Testis (tissue), 3 donors: ENCODE data around the gene DNAAF6. TPM values are rescaled to one million over a fixed set of nuclear protein-coding genes. Genes with fewer than 3 reads are reported as not detected.

Source experiments
- DNase-seq: peaks from one replicate; pipeline ENCODE4 v3.0.0-alpha.2; 2019
- H3K27ac ChIP-seq, 2 donors: fragments of 200-600 bp; sonication (generic); one replicate each; pipeline ENCODE4 v1.5.1; 2019
- H3K27me3 ChIP-seq: fragments of 200-600 bp; sonication (generic); one replicate; pipeline ENCODE4 v1.5.1; 2019
- H3K36me3 ChIP-seq: fragments of 200-600 bp; sonication (generic); one replicate; pipeline ENCODE4 v1.5.1; 2017; ENCODE audit warnings: low read depth; ENCODE audit errors: missing control alignments
- H3K4me1 ChIP-seq: fragments of 200-600 bp; sonication (generic); one replicate; pipeline ENCODE4 v1.5.1; 2019
- H3K4me3 ChIP-seq, 2 donors: fragments of 200-600 bp; sonication (generic); one replicate each; pipeline ENCODE4 v1.5.1; 2017 to 2019
- H3K9me3 ChIP-seq: fragments of 200-600 bp; sonication (generic); one replicate; pipeline ENCODE4 v1.5.1; 2017
- POLR2A ChIP-seq: fragments of 450-650 bp; IDR thresholded peaks from one replicate; pipeline ENCODE4 v1.6.1; 2017; ENCODE audit warnings: antibody characterized with exemption, mild to moderate bottlenecking, moderate library complexity
- WGBS, 2 donors: methylation state at CpG; one replicate each; pipeline ENCODE4 v1.1.5; 2018; 5-methylcytosine and 5-hydroxymethylcytosine counted together
- intact Hi-C: fragments of 100-400 bp; cut with DNase I; formaldehyde crosslinking; loops from one replicate; pipeline ENCODE4 v1.15.1; 2023; ENCODE audit warnings: low total_unique reads
- polyA plus RNA-seq: library from polyadenylated mRNA; stranded (reverse); fragments of 350-450 nt; fragmentation: Illumina TruSeq; extraction: RNeasy Lipid Tissue Mini Kit (QIAGEN cat#74804); gene quantifications from one replicate; pipeline ENCODE4 v1.2.3, GENCODE V29; 2014; ENCODE audit warnings: low read depth, low replicate concordance; ENCODE audit not compliant: insufficient read depth
- total RNA-seq, 2 donors: library from RNA; depleted of rRNA; stranded (reverse); fragments of >200 nt; gene quantifications; one replicate each; pipeline ENCODE4 v1.2.3, GENCODE V29; 2016
- TF ChIP-seq, protein P1 (sequence below), 3 experiments: fragments of 450-650 bp in 2 of 3; fragments of 200-600 bp in 1 of 3; sonication (generic) in 1 of 3; IDR thresholded peaks; one replicate each; pipeline ENCODE4 v1.5.1; 2016 to 2019; ENCODE audit warnings: antibody characterized with exemption in 3 of 3, mild to moderate bottlenecking in 2 of 3, moderate library complexity in 1 of 3

The DNAAF6 gene
- total and polyA plus RNA-seq, 3 donors from 2014 or later = 2.6 to 16.1 (median 3.0) TPM

DNA sequence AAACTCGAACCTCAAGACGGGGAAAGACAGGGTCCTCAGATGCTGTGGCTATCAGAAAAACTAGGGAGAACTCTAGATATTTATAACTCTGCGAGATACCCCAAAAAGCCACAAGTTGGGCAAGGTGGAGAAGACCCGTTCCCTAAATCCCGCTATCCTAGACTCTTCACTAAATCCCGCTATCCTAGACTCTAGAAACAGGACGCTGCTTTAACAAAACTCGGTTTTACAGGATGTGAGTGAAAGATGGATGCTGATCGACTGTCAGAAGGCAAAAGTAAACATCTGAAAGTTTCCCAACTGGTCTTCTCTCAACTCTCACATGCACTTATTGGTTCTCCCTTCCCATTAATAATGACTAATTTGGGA lies 270 bp downstream of the DNAAF6 start:
- TF ChIP-seq POLR2A = no peak
- TF ChIP-seq, protein P1, sequence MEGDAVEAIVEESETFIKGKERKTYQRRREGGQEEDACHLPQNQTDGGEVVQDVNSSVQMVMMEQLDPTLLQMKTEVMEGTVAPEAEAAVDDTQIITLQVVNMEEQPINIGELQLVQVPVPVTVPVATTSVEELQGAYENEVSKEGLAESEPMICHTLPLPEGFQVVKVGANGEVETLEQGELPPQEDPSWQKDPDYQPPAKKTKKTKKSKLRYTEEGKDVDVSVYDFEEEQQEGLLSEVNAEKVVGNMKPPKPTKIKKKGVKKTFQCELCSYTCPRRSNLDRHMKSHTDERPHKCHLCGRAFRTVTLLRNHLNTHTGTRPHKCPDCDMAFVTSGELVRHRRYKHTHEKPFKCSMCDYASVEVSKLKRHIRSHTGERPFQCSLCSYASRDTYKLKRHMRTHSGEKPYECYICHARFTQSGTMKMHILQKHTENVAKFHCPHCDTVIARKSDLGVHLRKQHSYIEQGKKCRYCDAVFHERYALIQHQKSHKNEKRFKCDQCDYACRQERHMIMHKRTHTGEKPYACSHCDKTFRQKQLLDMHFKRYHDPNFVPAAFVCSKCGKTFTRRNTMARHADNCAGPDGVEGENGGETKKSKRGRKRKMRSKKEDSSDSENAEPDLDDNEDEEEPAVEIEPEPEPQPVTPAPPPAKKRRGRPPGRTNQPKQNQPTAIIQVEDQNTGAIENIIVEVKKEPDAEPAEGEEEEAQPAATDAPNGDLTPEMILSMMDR (IDR thresholded peaks at IDR 0.05) = no peak
- intact Hi-C loops = no loop called here
- no peaks in the 10 kb centered on the region for H3K4me1 ChIP-seq
- WGBS, 2 donors = 41 to 58% methylated on average over 9 of the region's 9 CpGs
- no peaks in the 10 kb centered on the region for H3K9me3 ChIP-seq
- DNase-seq = no peak
- no peak overlapping the region for H3K4me3 ChIP-seq
- no peaks in the 10 kb centered on the region for H3K27me3 ChIP-seq
- no peak overlapping the region for H3K27ac ChIP-seq
- no peaks in the 10 kb centered on the region for H3K36me3 ChIP-seq

DNA sequence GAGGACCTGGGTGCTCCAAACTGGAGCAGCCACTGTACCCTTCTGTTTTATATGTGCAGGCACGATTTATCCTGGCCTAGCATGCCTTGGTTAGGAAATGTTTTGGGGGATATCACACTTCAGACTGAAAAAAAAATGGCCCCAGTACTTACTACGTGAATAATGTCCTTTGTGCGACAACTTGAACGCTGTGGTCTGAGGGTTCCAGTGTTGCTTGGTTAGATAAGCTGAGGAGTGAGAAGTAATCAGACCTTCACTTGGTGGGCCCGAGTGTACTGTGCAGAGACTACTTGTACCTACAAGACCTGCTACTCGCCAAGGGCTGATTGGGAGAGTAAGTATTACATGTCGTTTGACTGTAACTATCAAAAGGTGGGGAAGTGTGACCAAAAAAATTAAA lies 678 bp downstream of the DNAAF6 start:
- 43 to 70% methylated on average over 7 of the region's 7 CpGs for WGBS, 2 donors
- no peaks in the 10 kb centered on the region for H3K36me3 ChIP-seq
- intact Hi-C loops = no loop called here
- no peak for DNase-seq
- no peaks in the 10 kb centered on the region for H3K4me1 ChIP-seq
- TF ChIP-seq, protein P1 (IDR thresholded peaks at IDR 0.05) = no peak
- TF ChIP-seq POLR2A = no peak
- H3K9me3 ChIP-seq = no peaks in the 10 kb centered on the region
- no peak overlapping the region for H3K4me3 ChIP-seq
- H3K27ac ChIP-seq = no peak overlapping the region
- no peaks in the 10 kb centered on the region for H3K27me3 ChIP-seq

DNA sequence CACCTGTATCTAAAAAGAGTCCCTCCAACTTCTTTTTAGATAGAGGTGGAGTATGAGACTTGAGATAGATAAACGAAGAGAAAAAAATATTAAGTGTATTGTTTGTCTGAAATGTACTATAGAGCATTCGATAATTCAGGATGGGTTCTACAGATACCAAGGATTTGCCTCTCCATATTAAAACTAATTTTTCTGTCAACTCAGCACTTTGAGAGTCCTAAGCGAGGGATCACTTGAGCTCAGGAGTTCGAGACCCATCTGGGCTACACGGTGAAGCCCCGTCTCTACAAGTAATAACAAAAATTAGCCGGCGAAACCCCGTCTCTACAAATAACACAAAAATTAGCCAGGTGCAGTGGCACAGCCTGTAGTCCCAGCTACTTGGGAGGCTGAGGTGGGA lies 1.5 kb downstream of the DNAAF6 start:
- no peak for TF ChIP-seq POLR2A
- TF ChIP-seq, protein P1 (IDR thresholded peaks at IDR 0.05) = no peak
- Histone ChIP-seq H3K27ac (no peak overlapping the region), H3K27me3 (no peaks in the 10 kb centered on the region), H3K9me3 (no peaks in the 10 kb centered on the region), H3K4me3 (no peak overlapping the region), H3K4me1 (no peaks in the 10 kb centered on the region), H3K36me3 (no peaks in the 10 kb centered on the region)
- DNase-seq = no peak
- WGBS, 2 donors = 68 to 78% methylated on average over 9 of the region's 9 CpGs
- intact Hi-C loops = no loop called here

DNA sequence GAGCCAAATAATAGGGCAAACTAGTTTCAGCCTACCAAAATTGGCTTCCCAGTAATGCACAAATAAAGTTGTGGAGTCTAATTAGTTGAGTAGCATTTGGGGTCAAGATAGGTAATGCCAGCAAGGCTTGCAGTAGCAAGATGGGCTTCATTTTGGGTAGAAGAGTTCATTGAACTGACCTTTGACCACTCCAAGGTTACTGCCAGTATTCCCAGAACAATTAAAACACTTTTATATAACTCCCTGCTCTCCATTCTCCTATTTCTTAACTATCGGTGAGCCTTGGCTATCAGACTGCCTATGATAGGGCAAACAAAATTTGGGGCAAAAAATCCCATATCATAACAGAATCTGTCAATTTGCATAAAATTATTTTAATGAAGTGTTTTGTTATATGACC lies 7.1 kb downstream of the DNAAF6 start:
- 85 to 89% methylated on average over 1 of the region's 1 CpG for WGBS, 2 donors
- no peak overlapping the region for H3K27ac ChIP-seq
- no peaks in the 10 kb centered on the region for H3K4me1 ChIP-seq
- no peak overlapping the region for H3K4me3 ChIP-seq
- no peak for DNase-seq
- intact Hi-C loops = no loop called here
- TF ChIP-seq POLR2A = no peak
- TF ChIP-seq, protein P1 (IDR thresholded peaks at IDR 0.05) = no peak
- H3K36me3 ChIP-seq = no peaks in the 10 kb centered on the region
- no peaks in the 10 kb centered on the region for H3K9me3 ChIP-seq
- H3K27me3 ChIP-seq = no peaks in the 10 kb centered on the region

DNA sequence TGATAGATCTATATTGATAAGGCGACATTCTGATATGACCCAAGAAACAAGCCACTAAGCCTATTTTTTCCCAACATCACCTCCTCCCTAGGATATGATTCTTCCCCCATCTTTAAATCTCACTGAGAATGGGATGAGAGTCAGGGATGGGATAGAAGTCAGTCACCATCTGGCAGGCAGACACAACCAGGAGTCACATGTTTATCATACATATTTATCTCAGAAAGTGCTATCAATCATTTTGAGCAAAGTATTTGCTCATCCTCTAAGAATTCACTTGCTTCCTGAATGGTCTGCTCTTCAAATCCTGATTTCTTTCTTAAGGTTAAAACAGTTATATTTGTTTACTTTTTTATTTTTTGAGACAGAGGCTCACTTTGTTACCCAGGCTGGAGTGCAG lies 20.3 kb downstream of the DNAAF6 start:
- Histone ChIP-seq H3K27me3 (no peaks in the 10 kb centered on the region), H3K27ac (no peak overlapping the region), H3K36me3 (no peaks in the 10 kb centered on the region), H3K4me3 (no peak overlapping the region), H3K9me3 (no peaks in the 10 kb centered on the region), H3K4me1 (no peaks in the 10 kb centered on the region)
- WGBS, 2 donors = 92 to 100% methylated on average over 1 of the region's 1 CpG
- intact Hi-C loops = no loop called here
- TF ChIP-seq POLR2A = no peak
- TF ChIP-seq, protein P1 (IDR thresholded peaks at IDR 0.05) = no peak
- DNase-seq = no peak
